ENCODE data around the gene IL18.

The IL18 gene

DNA sequence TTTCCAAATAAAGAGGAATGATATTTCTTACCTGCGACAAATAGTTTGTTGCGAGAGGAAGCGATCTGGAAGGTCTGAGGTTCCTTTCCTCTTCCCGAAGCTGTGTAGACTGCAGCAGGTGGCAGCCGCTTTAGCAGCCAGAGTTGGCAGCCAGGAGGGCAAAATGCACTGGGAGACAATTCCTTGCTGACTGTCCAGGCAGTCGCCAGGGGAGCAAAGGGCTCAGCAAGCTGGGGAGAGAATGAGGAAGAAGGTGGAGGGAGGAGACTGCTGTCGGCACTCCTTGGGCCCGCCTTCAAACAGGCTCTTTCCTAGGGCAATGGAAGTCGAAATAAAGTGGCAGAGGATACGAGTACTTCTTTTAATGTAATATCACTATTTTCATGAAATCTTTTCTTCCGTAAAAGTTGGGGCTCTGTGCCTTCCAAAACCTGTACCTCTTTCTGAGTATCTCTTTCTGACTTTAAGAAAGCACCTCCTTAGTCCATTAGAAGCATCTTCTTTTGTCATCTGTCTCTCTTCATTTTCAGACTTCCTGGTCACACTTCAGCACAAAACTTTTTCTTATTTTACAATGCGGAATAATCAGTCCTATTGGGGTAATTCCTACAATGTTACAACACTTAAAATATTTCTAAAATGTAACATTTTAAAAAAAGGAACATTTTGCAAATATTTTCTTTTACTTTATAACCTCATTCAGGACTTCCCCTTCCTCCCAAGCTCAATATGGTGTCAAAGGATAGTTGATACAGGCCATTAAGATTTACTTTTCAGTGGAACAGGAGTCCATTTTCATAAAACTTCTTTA lies at the start of gene IL18:
Gene IL18 (minus strand): TSS at position 220 of the 811 bp plus-strand sequence. CDS start 9,041 bp downstream, outside the sequence.
- in situ Hi-C loops (cut with HindIII; ENCODE audit: low sequenced_read_pairs): no loop called here
- peak; percentile 29 for DNase-seq (ENCODE audit: low read depth, low spot score)
- TF ChIP-seq, protein P1, sequence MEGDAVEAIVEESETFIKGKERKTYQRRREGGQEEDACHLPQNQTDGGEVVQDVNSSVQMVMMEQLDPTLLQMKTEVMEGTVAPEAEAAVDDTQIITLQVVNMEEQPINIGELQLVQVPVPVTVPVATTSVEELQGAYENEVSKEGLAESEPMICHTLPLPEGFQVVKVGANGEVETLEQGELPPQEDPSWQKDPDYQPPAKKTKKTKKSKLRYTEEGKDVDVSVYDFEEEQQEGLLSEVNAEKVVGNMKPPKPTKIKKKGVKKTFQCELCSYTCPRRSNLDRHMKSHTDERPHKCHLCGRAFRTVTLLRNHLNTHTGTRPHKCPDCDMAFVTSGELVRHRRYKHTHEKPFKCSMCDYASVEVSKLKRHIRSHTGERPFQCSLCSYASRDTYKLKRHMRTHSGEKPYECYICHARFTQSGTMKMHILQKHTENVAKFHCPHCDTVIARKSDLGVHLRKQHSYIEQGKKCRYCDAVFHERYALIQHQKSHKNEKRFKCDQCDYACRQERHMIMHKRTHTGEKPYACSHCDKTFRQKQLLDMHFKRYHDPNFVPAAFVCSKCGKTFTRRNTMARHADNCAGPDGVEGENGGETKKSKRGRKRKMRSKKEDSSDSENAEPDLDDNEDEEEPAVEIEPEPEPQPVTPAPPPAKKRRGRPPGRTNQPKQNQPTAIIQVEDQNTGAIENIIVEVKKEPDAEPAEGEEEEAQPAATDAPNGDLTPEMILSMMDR (IDR thresholded peaks at IDR 0.05; ENCODE audit: low read depth, low read length): no peak
- H3K4me3 ChIP-seq (ENCODE audit: low read depth, low read length): peak within 1 kb of the TSS; percentile 14

GRCh38 chr11:112212710-112213109 lies 48.8 kb upstream of the IL18 start:
- in situ Hi-C loops (cut with HindIII; ENCODE audit: low sequenced_read_pairs): no loop called here
- TF ChIP-seq, protein P1 (IDR thresholded peaks at IDR 0.05; ENCODE audit: low read depth, low read length): no peak
- H3K4me3 ChIP-seq (ENCODE audit: low read depth, low read length): no peak overlapping the region
- DNase-seq (ENCODE audit: low read depth, low spot score): no peak

- H3K4me3 ChIP-seq (ENCODE audit: low read depth, low read length): no peak overlapping the region
- TF ChIP-seq, protein P1 (IDR thresholded peaks at IDR 0.05; ENCODE audit: low read depth, low read length): no peak
- DNase-seq (ENCODE audit: low read depth, low spot score): no peak
- in situ Hi-C loops (cut with HindIII; ENCODE audit: low sequenced_read_pairs): no loop called here
These were observed 48.4 kb upstream of the IL18 start for GRCh38 chr11:112212290-112212689.

- no peak overlapping the region for H3K4me3 ChIP-seq (ENCODE audit: low read depth, low read length)
- in situ Hi-C loops (cut with HindIII; ENCODE audit: low sequenced_read_pairs): no loop called here
- DNase-seq (ENCODE audit: low read depth, low spot score): no peak
- TF ChIP-seq, protein P1 (IDR thresholded peaks at IDR 0.05; ENCODE audit: low read depth, low read length): no peak
These were observed 47.6 kb upstream of the IL18 start for GRCh38 chr11:112211536-112211935.

DNA sequence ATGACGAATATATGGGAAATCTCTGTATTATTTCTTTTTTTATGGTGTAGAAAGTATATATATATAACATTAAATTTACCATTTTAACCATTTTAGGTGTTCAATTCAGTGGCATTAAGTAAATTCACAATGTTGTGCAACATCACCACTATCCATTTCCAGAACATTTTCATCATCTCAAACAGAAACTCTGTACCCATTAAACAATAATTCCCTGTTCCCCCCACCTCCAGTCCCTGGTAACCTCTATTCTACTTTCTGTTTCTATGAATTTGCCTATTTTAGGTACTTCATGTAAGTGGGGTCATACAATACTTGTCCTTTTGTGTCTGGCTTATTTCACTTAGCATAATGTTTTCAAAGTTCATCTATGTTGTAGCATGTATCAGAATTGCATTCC lies 47.0 kb upstream of the IL18 start:
- in situ Hi-C loops (cut with HindIII; ENCODE audit: low sequenced_read_pairs): no loop called here
- TF ChIP-seq, protein P1 (IDR thresholded peaks at IDR 0.05; ENCODE audit: low read depth, low read length): no peak
- no peak for DNase-seq (ENCODE audit: low read depth, low spot score)

GRCh38 chr11:112206071-112206470 lies 42.2 kb upstream of the IL18 start:
- H3K4me3 ChIP-seq (ENCODE audit: low read depth, low read length): no peak overlapping the region
- TF ChIP-seq, protein P1 (IDR thresholded peaks at IDR 0.05; ENCODE audit: low read depth, low read length): no peak
- in situ Hi-C loops (cut with HindIII; ENCODE audit: low sequenced_read_pairs): no loop called here

More for the DNA sequence above, 47.0 kb upstream of the IL18 start:
- H3K4me3 ChIP-seq (ENCODE audit: low read depth, low read length): no peak overlapping the region

More at GRCh38 chr11:112206071-112206470, 42.2 kb upstream of the IL18 start:
- no peak for DNase-seq (ENCODE audit: low read depth, low spot score)

All from astrocyte of the spinal cord (primary cell).